Measurements from ENCODE around the gene ZNF831. TPM values are rescaled to one million over a fixed set of nuclear protein-coding genes. Genes with fewer than 3 reads are reported as not detected.

Gene ZNF831
- total RNA-seq, 4 donors from 2014 or later, result 0.16 to 1.0 (median 0.34) TPM; not detected in 1

DNA sequence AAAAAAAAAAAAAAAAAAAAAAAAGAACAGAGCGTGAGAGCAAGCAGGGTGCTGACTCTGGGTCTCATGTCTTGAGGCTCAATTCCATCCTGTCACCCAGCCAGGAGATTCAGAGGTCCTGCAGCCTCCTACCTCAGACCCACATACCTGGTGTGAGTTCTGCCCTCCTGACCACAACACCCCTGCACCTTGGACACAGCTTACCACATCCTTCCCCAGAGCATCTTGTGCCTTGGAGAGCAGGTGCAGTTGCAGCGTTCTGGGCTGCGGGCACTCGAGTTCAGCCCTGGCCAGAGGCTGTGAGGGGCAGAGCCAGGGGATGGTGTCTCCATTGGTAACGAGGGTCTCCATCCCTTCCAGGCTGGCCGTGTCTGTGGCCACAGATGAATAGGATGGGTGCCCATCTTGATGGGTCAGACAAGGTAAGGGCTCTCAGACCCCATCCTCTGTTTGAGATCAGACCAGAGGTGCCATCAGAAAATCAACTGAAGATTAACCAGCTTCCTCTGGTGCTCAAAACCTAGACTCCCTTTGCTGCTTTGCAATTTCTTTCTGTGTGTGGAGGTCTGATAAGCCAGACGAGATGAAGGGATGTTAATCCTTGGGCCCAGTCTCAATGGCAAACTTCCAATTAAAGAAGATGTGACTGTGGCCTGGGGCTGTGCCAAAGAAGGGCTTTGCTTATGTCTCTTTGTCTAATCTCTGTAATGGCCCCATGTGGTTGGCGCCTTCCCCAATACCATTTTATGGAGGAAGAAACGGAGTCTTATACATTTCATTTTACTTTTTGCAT is 14.7 kb upstream of the ZNF831 start:
- Histone ChIP-seq H3K4me1 (peaks cover 72% of the 10 kb centered on the region), H3K27ac (no peak overlapping the region), H3K27me3 (no peaks in the 10 kb centered on the region), H3K36me3 (no peaks in the 10 kb centered on the region), H3K9me3 (no peaks in the 10 kb centered on the region), H3K4me3 (no peak overlapping the region)
- DNase-seq (ENCODE audit: low spot score in 2 of 2), result no peak
- TF ChIP-seq POLR2AphosphoS5 (IDR thresholded peaks at IDR 0.05), result no peak
- TF ChIP-seq POLR2A (IDR thresholded peaks at IDR 0.05), result no peak
- TF ChIP-seq EP300 (IDR thresholded peaks at IDR 0.05), result no peak
- TF ChIP-seq, protein P1, sequence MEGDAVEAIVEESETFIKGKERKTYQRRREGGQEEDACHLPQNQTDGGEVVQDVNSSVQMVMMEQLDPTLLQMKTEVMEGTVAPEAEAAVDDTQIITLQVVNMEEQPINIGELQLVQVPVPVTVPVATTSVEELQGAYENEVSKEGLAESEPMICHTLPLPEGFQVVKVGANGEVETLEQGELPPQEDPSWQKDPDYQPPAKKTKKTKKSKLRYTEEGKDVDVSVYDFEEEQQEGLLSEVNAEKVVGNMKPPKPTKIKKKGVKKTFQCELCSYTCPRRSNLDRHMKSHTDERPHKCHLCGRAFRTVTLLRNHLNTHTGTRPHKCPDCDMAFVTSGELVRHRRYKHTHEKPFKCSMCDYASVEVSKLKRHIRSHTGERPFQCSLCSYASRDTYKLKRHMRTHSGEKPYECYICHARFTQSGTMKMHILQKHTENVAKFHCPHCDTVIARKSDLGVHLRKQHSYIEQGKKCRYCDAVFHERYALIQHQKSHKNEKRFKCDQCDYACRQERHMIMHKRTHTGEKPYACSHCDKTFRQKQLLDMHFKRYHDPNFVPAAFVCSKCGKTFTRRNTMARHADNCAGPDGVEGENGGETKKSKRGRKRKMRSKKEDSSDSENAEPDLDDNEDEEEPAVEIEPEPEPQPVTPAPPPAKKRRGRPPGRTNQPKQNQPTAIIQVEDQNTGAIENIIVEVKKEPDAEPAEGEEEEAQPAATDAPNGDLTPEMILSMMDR (IDR thresholded peaks at IDR 0.05), result no peak
- WGBS, result 92% methylated on average over 9 of the region's 9 CpGs

DNA sequence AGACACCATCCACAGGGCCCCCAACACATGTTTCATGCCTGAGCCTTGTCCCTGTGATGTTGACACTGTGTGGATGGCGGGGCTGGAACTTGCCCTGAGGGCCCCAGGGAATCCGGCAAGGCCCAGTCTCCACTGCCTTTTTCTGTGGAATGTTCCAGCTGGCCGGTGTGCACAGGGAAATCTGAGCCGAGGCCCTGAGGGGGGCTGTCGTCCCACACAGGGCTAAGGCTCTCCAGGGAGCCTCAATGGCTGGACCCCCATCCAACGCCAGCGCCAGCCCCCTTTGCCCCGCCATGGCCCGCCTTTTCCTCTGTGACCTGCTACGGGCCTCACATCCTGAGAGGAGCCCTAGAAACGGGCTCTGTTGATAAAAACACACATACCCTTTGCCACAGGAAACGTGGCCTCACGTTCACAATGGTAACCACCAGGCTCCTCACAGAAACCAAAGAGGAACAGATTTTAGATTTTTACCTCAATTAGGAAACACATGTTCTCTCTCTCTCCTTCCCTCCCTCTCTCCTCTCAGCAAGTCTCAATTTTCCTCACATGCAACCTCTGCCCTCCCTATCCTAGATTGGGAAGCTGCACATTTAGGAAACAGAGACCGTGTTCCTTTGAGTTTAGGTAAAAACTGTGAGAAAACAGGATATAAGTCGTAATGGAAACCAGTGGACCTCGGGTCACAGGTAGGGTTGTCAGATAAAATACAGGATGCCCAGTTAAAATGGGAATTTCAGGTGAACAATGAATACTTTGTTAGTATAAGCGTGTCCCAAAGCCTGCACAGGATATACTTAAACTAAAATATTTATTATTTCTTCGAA is 13.7 kb upstream of the ZNF831 start:
- Histone ChIP-seq H3K9me3 (no peaks in the 10 kb centered on the region), H3K4me1 (peaks cover 82% of the 10 kb centered on the region), H3K36me3 (no peaks in the 10 kb centered on the region), H3K4me3 (no peak overlapping the region), H3K27ac (peak overlapping the region; percentile 5), H3K27me3 (no peaks in the 10 kb centered on the region)
- DNase-seq (ENCODE audit: low spot score in 2 of 2), result no peak
- TF ChIP-seq POLR2AphosphoS5 (IDR thresholded peaks at IDR 0.05) (no peak), EP300 (IDR thresholded peaks at IDR 0.05) (no peak), POLR2A (IDR thresholded peaks at IDR 0.05) (no peak)
- TF ChIP-seq, protein P1 (IDR thresholded peaks at IDR 0.05), result no peak
- 55% methylated on average over 15 of the region's 18 CpGs for WGBS

DNA sequence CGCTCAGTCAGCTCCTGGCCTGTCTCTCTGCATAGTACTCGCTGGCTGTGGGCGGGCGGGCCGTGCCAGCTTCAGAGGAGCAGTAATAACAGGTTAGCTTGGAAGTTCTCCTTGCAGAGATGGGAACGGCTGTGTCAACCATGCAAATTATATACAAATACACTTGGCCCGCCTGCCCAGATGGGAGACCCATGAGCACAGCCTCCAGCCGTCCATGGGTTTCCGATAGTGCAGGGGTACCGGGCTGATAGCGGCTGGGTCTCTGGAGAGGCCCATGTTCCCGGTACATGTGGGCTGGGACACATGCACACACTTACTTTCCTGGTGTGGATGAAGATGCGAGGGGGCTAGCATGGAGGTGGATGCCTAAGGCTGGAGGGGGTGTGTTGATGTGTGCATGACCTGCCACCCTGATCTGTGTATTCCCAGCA is 12.8 kb upstream of the ZNF831 start:
- no peak for DNase-seq (ENCODE audit: low spot score in 2 of 2)
- Histone ChIP-seq H3K27me3 (no peaks in the 10 kb centered on the region), H3K4me3 (no peak overlapping the region), H3K9me3 (no peaks in the 10 kb centered on the region), H3K27ac (no peak overlapping the region), H3K4me1 (peaks cover 84% of the 10 kb centered on the region), H3K36me3 (no peaks in the 10 kb centered on the region)
- TF ChIP-seq, protein P1 (IDR thresholded peaks at IDR 0.05), result no peak
- TF ChIP-seq POLR2A (IDR thresholded peaks at IDR 0.05) (no peak), POLR2AphosphoS5 (IDR thresholded peaks at IDR 0.05) (no peak), EP300 (IDR thresholded peaks at IDR 0.05) (no peak)
- WGBS, result 80% methylated on average over 7 of the region's 13 CpGs

DNA sequence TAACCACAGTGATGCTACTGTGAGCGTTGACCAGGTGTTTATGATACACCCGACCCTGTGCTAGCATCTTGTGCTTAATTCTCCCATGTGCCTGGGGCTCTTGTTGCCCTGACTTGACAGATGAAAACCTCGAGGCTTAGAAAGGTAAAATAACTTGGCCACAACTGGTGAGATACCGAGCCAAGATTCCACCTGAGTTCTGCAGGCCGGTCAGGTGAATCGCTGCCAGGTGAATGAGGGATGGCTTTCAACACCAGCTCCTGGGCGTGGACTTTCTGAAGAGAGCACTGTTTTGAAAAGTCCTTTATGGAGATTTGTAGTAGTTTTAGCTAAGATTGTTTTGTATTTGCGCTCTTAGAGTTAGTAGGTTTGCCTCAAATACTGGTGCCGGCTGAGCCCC is 12.2 kb upstream of the ZNF831 start:
- Histone ChIP-seq H3K4me3 (no peak overlapping the region), H3K9me3 (no peaks in the 10 kb centered on the region), H3K27ac (no peak overlapping the region), H3K27me3 (no peaks in the 10 kb centered on the region), H3K4me1 (peaks cover 78% of the 10 kb centered on the region), H3K36me3 (no peaks in the 10 kb centered on the region)
- TF ChIP-seq, protein P1 (IDR thresholded peaks at IDR 0.05), result no peak
- no peak for TF ChIP-seq EP300 (IDR thresholded peaks at IDR 0.05)
- TF ChIP-seq POLR2AphosphoS5 (IDR thresholded peaks at IDR 0.05), result no peak
- no peak for DNase-seq (ENCODE audit: low spot score in 2 of 2)
- 67% methylated on average over 9 of the region's 9 CpGs for WGBS

DNA sequence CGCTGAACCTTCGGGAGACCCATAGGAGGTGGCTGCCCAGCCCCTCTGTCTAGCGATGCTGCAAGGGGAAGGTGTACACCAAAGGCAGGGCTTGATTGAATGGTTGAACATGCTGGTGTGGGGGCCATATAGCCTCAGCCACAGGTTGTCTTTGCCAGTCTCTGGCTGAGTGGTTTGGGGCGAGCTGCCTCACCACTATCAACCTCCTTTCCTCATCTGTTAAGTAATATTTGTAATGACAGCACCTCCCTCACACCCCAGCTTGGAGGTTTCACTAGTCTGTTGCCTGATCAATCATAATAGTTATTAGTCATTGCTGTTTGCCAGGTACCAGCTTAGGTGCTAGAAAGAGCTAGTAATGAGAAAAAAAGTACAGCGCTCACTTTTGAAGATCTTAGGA is 11.8 kb upstream of the ZNF831 start:
- DNase-seq (ENCODE audit: low spot score in 2 of 2), result no peak
- Histone ChIP-seq H3K36me3 (no peaks in the 10 kb centered on the region), H3K27ac (no peak overlapping the region), H3K9me3 (no peaks in the 10 kb centered on the region), H3K4me1 (peaks cover 74% of the 10 kb centered on the region), H3K27me3 (no peaks in the 10 kb centered on the region), H3K4me3 (no peak overlapping the region)
- TF ChIP-seq, protein P1 (IDR thresholded peaks at IDR 0.05), result no peak
- no peak for TF ChIP-seq POLR2A (IDR thresholded peaks at IDR 0.05)
- no peak for TF ChIP-seq POLR2AphosphoS5 (IDR thresholded peaks at IDR 0.05)
- TF ChIP-seq EP300 (IDR thresholded peaks at IDR 0.05), result no peak
- 67% methylated on average over 4 of the region's 5 CpGs for WGBS

Measured in suprapubic skin (tissue), 4 donors.